GM12891 (cell line): ENCODE measurements around the gene VPS52.

Experiments
- POLR2A ChIP-seq: IDR thresholded peaks from 2 replicates; pipeline ENCODE4 v1.6.1; 2011; ENCODE audit warnings: low read depth, low read length, control low read depth
- POLR2AphosphoS5 ChIP-seq: IDR thresholded peaks from 2 replicates; pipeline ENCODE4 v1.6.1; 2011; ENCODE audit warnings: low read depth, low read length, control low read depth

GRCh38 chr6:33315793-33316602 lies 44.3 kb upstream of the VPS52 start:
- no peak for TF ChIP-seq POLR2AphosphoS5
- TF ChIP-seq POLR2A: no peak
